Cardiac fibroblast (primary cell): ENCODE results near the gene PARD6B.
"Not testable (repeated sequence)": the region's sequence is repeated elsewhere in the genome, so short reads cannot be mapped to it uniquely, and the experiment has no call there.

Experiments
- DNase-seq, 2 donors: peaks; one replicate each; pipeline versions ENCODE4 v3.0.0 to v3.0.0-alpha.2; 2010; ENCODE audit warnings: low read depth in 2 of 2
- H3K4me3 ChIP-seq, 2 donors: replicated peaks in 1 of 2; 1 replicate in 1 of 2; 2 replicates in 1 of 2; pipeline ENCODE4 v1.5.1; 2011; ENCODE audit warnings: low read depth in 2 of 2, low read length in 2 of 2, mild to moderate bottlenecking in 2 of 2, moderate library complexity in 1 of 2
- TF ChIP-seq, protein P1 (sequence below): IDR thresholded peaks from one replicate; pipeline ENCODE4 v1.5.1; 2011; ENCODE audit warnings: low read depth, mild to moderate bottlenecking, low read length, inconsistent platforms

Gene PARD6B

GRCh38 chr20:50772420-50773185, 41.2 kb downstream of the PARD6B start:
- TF ChIP-seq, protein P1, sequence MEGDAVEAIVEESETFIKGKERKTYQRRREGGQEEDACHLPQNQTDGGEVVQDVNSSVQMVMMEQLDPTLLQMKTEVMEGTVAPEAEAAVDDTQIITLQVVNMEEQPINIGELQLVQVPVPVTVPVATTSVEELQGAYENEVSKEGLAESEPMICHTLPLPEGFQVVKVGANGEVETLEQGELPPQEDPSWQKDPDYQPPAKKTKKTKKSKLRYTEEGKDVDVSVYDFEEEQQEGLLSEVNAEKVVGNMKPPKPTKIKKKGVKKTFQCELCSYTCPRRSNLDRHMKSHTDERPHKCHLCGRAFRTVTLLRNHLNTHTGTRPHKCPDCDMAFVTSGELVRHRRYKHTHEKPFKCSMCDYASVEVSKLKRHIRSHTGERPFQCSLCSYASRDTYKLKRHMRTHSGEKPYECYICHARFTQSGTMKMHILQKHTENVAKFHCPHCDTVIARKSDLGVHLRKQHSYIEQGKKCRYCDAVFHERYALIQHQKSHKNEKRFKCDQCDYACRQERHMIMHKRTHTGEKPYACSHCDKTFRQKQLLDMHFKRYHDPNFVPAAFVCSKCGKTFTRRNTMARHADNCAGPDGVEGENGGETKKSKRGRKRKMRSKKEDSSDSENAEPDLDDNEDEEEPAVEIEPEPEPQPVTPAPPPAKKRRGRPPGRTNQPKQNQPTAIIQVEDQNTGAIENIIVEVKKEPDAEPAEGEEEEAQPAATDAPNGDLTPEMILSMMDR: no peak
- DNase-seq: no peak
- H3K4me3 ChIP-seq: no peak overlapping the region

DNA sequence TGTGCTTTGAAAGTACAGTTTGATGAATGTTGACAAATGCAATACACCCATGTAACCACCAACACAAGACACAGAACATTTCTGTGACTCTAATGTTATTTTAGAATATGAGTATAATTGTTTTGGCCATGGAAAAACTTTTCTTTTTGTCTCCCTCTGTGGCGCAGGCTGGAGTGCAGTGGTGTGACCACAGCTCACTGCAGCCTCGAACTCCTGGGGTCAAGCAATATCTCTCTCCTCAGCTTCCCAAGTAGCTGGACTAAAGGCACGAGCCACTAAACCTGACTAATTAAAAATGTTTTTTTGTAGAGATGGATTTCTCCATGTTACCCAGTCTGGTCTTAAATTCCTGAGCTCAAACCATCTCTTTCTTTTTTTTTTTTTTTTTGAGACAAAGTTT, 43.1 kb downstream of the PARD6B start:
- TF ChIP-seq, protein P1: no peak
- DNase-seq: no peak
- H3K4me3 ChIP-seq: no peak overlapping the region

GRCh38 chr20:50776122-50776817, 44.9 kb downstream of the PARD6B start:
- TF ChIP-seq, protein P1: no peak
- no peak overlapping the region for H3K4me3 ChIP-seq
- DNase-seq: no peak

DNA sequence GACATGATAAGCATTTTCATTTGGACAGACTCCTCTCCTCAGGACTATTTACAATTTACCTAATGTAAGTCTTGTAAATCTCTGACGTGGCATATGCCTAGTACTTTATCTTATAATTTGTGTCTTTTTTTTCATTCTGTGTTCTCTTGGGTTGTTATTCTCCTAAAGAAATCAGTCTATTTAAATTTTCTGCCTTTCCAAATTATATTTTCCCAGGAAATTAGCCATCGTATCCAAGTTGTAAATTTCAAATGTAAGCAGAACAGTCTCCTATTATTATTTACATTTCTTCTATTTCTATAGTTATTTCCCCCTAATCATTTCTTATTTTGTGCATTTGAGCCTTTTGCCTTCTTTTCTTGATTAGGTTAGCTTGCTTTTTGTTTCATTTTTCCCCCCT, 46.0 kb downstream of the PARD6B start:
- H3K4me3 ChIP-seq: no peak overlapping the region
- no peak for DNase-seq
- TF ChIP-seq, protein P1: no peak

DNA sequence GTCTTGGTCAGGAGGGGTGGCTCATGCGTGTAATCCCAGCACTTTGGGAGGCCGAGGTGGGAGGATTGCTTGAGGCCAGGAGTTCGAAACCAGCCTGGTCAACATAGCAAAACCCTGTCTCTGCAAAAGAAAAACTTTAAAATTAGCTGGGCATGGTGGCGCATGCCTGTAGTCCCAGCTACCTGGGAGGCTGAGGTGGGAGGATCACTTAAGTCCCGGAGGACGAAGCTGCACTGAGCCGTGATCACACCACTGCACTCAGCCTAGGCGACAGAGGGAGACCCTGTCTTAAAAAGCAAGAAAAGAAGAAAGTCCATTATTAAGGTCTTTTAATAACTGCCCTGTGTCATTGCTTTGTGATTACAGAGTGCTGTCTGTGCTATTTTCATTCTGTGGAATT, 47.6 kb downstream of the PARD6B start:
- not testable (repeated sequence) for H3K4me3 ChIP-seq, DNase-seq

GRCh38 chr20:50783390-50783789, 52.0 kb downstream of the PARD6B start:
- no peak for DNase-seq
- H3K4me3 ChIP-seq: no peak overlapping the region
- TF ChIP-seq, protein P1: no peak

DNA sequence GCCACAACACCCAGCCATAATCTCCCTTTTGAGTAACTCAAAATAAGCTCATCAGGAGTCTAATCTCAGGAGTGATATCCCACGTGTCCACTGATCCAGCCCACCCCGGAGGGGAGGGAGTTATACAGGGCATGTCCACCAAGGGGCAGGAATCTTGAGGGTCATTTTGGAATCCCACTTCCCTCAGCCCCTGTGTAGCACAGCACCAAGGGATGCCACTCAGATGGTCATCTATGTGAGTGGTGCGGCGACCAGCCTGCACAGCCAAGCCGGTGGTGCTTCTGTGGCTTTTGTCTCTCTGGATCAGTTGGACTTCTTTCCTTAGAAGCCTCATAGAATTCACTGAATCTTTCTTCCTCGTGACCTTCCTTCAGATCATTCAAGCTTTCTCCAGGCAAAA, 52.5 kb downstream of the PARD6B start:
- H3K4me3 ChIP-seq: no peak overlapping the region
- TF ChIP-seq, protein P1: no peak
- no peak for DNase-seq
